Activated CD4-positive, alpha-beta T cell treated with anti-CD3 and anti-CD28 coated beads, Interleukin-2, amount 10 ng/mL, durations not matched to agents 7 days and 5 days (primary cell): ENCODE measurements around the gene CACNA1C. TPM values are rescaled to one million over a fixed set of nuclear protein-coding genes. Genes with fewer than 3 reads are reported as not detected.

Source experiments
- CTCF ChIA-PET: fragments of 350-600 bp; sonication (Branson Sonifier 250); formaldehyde crosslinking; loops from one replicate; lab custom pipeline; 2021; ENCODE audit warnings: antibody characterized with exemption; lab: Charles Lee
- POLR2A ChIA-PET: fragments of 350-600 bp; sonication (Branson Sonifier 250); formaldehyde crosslinking; loops from one replicate; lab custom pipeline; 2021; ENCODE audit warnings: antibody characterized with exemption; lab: Charles Lee
- DNase-seq: peaks from one replicate; pipeline ENCODE4 v3.0.0-alpha.2; 2020
- H3K27ac Mint-ChIP-seq: one replicate; pipeline ENCODE4 v1.8.0; 2021; ENCODE audit warnings: mild to moderate bottlenecking, moderate library complexity, mixed read lengths
- H3K27me3 Mint-ChIP-seq: one replicate; pipeline ENCODE4 v1.8.0; 2021; ENCODE audit warnings: mixed read lengths
- H3K36me3 Mint-ChIP-seq: one replicate; pipeline ENCODE4 v1.8.0; 2021; ENCODE audit warnings: low read depth, mixed read lengths
- H3K4me1 Mint-ChIP-seq: one replicate; pipeline ENCODE4 v1.8.0; 2021; ENCODE audit warnings: mixed read lengths
- H3K4me3 Mint-ChIP-seq: one replicate; pipeline ENCODE4 v1.8.0; 2021; ENCODE audit warnings: mild to moderate bottlenecking, moderate library complexity, mixed read lengths
- H3K9me3 Mint-ChIP-seq: one replicate; pipeline ENCODE4 v1.8.0; 2021; ENCODE audit warnings: mixed read lengths
- total RNA-seq, 2 experiments: library from RNA; stranded (reverse); gene quantifications; one replicate each; pipeline ENCODE4 v1.2.3, GENCODE V29; 2021

CACNA1C gene
- total RNA-seq, 2 experiments from 2014 or later, result 0.12 to 0.15 TPM

DNA sequence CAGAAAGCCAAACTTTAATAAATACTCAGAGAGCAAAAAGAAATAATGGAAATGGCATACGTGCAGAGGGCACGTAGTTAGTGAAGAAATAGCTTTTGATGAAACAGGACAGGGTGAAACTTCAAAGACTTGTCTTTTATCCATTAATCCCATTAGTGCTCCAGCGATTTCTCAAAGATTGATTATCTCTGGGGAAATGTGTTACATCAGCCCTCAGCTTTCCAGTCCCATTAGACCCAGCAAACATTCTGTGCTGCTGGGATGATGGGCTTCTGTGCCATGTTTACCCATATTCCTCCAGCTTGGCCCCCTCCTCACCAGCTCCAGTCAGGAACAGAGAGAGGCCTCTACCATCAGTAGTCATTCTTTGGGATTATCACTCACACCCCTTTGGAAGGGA is 113.1 kb downstream of the CACNA1C start:
- Mint-ChIP-seq H3K4me3 (no peak overlapping the region), H3K36me3 (no peaks in the 10 kb centered on the region), H3K9me3 (peaks cover 19% of the 10 kb centered on the region), H3K27me3 (peaks cover 6% of the 10 kb centered on the region), H3K4me1 (no peaks in the 10 kb centered on the region), H3K27ac (no peak overlapping the region)
- DNase-seq, result no peak
- CTCF ChIA-PET, result interaction anchor here (1.0 kb wide), 1 partner anchor 12 kb away, joined by 3 read pairs; no protein-coding TSS in a partner anchor
- POLR2A ChIA-PET, result no interaction called here

GRCh38 chr12:2166696-2167095 is 113.9 kb downstream of the CACNA1C start:
- Mint-ChIP-seq H3K4me3 (no peak overlapping the region), H3K27me3 (peaks cover 6% of the 10 kb centered on the region), H3K36me3 (no peaks in the 10 kb centered on the region), H3K9me3 (peaks cover 19% of the 10 kb centered on the region), H3K4me1 (no peaks in the 10 kb centered on the region), H3K27ac (no peak overlapping the region)
- DNase-seq, result no peak
- ChIA-PET CTCF (no interaction called here), POLR2A (no interaction called here)

- POLR2A ChIA-PET, result no interaction called here
- CTCF ChIA-PET, result interaction anchor here (0.6 kb wide), 1 partner anchor 968 kb away, joined by 3 read pairs; no protein-coding TSS in a partner anchor
- H3K4me3 Mint-ChIP-seq, result no peak overlapping the region
- DNase-seq, result no peak
- no peaks in the 10 kb centered on the region for H3K4me1 Mint-ChIP-seq
- no peaks in the 10 kb centered on the region for H3K36me3 Mint-ChIP-seq
- peaks cover 19% of the 10 kb centered on the region for H3K9me3 Mint-ChIP-seq
- H3K27me3 Mint-ChIP-seq, result peaks cover 6% of the 10 kb centered on the region
- H3K27ac Mint-ChIP-seq, result no peak overlapping the region
Observed at GRCh38 chr12:2167231-2167630, 114.4 kb downstream of the CACNA1C start.

- H3K27me3 Mint-ChIP-seq, result peaks cover 6% of the 10 kb centered on the region
- ChIA-PET CTCF (interaction anchor here (1.0 kb wide), 1 partner anchor 13 kb away, joined by 3 read pairs; no protein-coding TSS in a partner anchor), POLR2A (no interaction called here)
- DNase-seq, result no peak
- H3K9me3 Mint-ChIP-seq, result peaks cover 19% of the 10 kb centered on the region
- H3K27ac Mint-ChIP-seq, result no peak overlapping the region
- H3K4me1 Mint-ChIP-seq, result no peaks in the 10 kb centered on the region
- H3K4me3 Mint-ChIP-seq, result no peak overlapping the region
- no peaks in the 10 kb centered on the region for H3K36me3 Mint-ChIP-seq
Observed at GRCh38 chr12:2168808-2169207, 116.0 kb downstream of the CACNA1C start.

DNA sequence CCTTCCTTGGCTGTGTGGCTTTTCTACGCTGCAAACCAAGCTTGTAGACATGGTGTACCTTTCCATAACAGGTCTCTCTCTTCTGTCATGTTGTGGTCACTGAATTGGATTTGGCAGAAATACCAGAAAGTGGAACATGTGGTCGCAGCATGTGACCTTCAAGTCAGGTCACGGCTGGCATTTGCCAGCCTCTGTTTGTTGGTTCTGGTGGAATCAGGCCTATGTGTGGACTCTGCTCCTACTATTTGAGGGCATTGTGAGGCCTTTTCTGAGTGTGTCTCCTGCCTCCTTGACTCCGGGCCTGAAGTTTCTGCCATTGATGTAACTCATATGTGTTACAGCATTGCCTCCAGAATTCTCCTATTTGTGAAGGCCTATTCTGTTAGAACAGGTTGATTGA is 116.7 kb downstream of the CACNA1C start:
- no peaks in the 10 kb centered on the region for H3K4me1 Mint-ChIP-seq
- ChIA-PET POLR2A (no interaction called here), CTCF (no interaction called here)
- H3K27ac Mint-ChIP-seq, result no peak overlapping the region
- H3K9me3 Mint-ChIP-seq, result peaks cover 19% of the 10 kb centered on the region
- H3K27me3 Mint-ChIP-seq, result peaks cover 6% of the 10 kb centered on the region
- DNase-seq, result no peak
- no peak overlapping the region for H3K4me3 Mint-ChIP-seq
- H3K36me3 Mint-ChIP-seq, result no peaks in the 10 kb centered on the region

DNA sequence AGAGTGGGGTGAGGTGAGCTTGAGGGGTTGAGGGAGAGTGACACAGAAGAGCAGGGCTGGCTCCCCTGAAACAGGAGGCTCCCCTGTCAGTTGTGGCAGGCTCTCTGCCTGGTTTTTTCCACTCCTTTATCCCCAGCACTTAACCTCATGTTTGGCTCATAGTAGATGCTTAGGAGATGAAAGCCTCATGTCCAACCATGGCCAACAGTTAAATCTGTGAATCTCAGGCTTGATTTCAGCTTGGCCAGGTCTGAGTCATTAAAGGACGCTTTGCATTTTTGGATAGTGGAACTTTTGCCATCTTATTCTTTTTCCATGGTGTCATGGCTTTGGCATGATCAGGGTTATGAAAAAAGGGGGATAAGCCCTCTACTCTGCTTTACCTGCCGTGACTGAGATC is 117.2 kb downstream of the CACNA1C start:
- Mint-ChIP-seq H3K4me3 (no peak overlapping the region), H3K36me3 (no peaks in the 10 kb centered on the region), H3K4me1 (no peaks in the 10 kb centered on the region), H3K27me3 (peaks cover 6% of the 10 kb centered on the region), H3K9me3 (peaks cover 19% of the 10 kb centered on the region), H3K27ac (no peak overlapping the region)
- ChIA-PET POLR2A (no interaction called here), CTCF (no interaction called here)
- no peak for DNase-seq

- no peaks in the 10 kb centered on the region for H3K36me3 Mint-ChIP-seq
- H3K27ac Mint-ChIP-seq, result no peak overlapping the region
- POLR2A ChIA-PET, result no interaction called here
Observed at GRCh38 chr12:2170376-2170775, 117.6 kb downstream of the CACNA1C start.

GRCh38 chr12:2171672-2172426 is 119.1 kb downstream of the CACNA1C start:
- no peak for DNase-seq
- Mint-ChIP-seq H3K4me3 (no peak overlapping the region), H3K27ac (no peak overlapping the region), H3K36me3 (no peaks in the 10 kb centered on the region), H3K9me3 (peaks cover 15% of the 10 kb centered on the region), H3K27me3 (no peaks in the 10 kb centered on the region), H3K4me1 (no peaks in the 10 kb centered on the region)
- ChIA-PET POLR2A (no interaction called here), CTCF (interaction anchor here (0.6 to 1.1 kb wide), 3 partner anchors 9 to 212 kb away, joined by 3 to 9 read pairs (median 4); no protein-coding TSS in a partner anchor)

More at GRCh38 chr12:2170376-2170775, 117.6 kb downstream of the CACNA1C start:
- DNase-seq, result no peak
- CTCF ChIA-PET, result interaction anchor here (0.6 kb wide), 1 partner anchor 541 kb away, joined by 3 read pairs; no protein-coding TSS in a partner anchor
- no peak overlapping the region for H3K4me3 Mint-ChIP-seq
- H3K4me1 Mint-ChIP-seq, result no peaks in the 10 kb centered on the region
- peaks cover 19% of the 10 kb centered on the region for H3K9me3 Mint-ChIP-seq
- peaks cover 5% of the 10 kb centered on the region for H3K27me3 Mint-ChIP-seq

DNA sequence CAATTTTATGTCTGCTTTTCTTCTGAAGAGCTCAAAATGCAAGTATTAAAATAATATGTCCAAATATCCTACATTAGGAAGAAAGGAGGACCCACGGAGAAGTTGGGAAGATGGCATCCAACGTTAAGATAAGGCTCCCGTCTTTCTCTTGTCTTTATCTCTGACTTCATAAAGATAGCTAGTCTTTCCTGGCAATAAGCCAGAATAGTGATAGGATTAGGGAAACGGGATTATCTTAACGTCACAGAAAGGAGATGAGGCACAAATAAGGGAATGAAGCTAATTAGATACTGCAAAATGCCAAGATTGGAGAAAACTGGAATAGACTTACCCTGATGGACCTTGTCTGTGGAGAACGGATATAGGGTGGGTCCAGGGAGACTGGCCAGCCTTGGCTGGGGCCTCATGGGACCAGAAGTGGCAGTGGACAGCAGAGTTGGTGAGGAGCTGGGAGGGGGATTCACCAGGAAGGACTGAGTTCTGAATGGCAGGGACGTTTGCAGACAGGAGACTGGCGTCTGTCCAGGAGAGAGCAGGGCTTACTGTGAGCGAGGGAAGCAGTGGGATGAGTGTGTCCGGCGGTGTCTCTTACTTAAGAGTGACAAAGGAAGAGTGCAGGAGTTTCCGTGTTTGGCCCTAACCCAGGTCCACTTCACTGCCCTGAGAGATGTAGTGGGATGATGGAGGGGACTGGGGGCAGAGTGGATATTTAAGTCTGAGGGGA is 119.9 kb downstream of the CACNA1C start:
- H3K9me3 Mint-ChIP-seq, result peaks cover 7% of the 10 kb centered on the region
- POLR2A ChIA-PET, result no interaction called here
- H3K4me3 Mint-ChIP-seq, result no peak overlapping the region
- no peaks in the 10 kb centered on the region for H3K27me3 Mint-ChIP-seq
- CTCF ChIA-PET, result interaction anchor here (0.6 to 1.1 kb wide), 3 partner anchors 8 to 213 kb away, joined by 3 to 9 read pairs (median 4); no protein-coding TSS in a partner anchor
- no peak for DNase-seq
- no peak overlapping the region for H3K27ac Mint-ChIP-seq
- H3K4me1 Mint-ChIP-seq, result no peaks in the 10 kb centered on the region
- H3K36me3 Mint-ChIP-seq, result no peaks in the 10 kb centered on the region

DNA sequence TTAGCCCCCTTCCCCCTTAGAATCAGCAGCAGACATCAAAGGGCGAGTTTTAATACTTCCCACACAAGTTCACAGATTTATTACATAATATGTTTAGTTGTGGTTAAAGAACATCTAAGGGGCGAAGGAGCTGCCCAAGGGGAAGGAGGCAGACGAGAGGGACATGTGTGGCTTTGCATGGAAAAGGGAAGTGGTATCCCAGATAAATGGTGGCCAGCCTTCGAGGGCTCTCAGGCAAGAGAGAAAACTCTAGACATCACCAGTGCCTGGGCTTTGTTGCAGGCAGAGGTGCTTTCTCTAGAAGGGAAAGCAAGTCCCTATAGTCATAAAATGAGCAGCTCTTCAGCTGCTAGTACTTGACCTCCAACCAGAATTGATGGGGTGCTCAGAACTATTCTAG is 121.2 kb downstream of the CACNA1C start:
- Mint-ChIP-seq H3K36me3 (no peaks in the 10 kb centered on the region), H3K4me1 (no peaks in the 10 kb centered on the region), H3K27ac (no peak overlapping the region), H3K27me3 (no peaks in the 10 kb centered on the region), H3K9me3 (no peaks in the 10 kb centered on the region), H3K4me3 (no peak overlapping the region)
- DNase-seq, result no peak
- ChIA-PET POLR2A (no interaction called here), CTCF (no interaction called here)

- no peaks in the 10 kb centered on the region for H3K36me3 Mint-ChIP-seq
- CTCF ChIA-PET, result no interaction called here
- no peak overlapping the region for H3K27ac Mint-ChIP-seq
- H3K4me1 Mint-ChIP-seq, result no peaks in the 10 kb centered on the region
- H3K9me3 Mint-ChIP-seq, result no peaks in the 10 kb centered on the region
- POLR2A ChIA-PET, result no interaction called here
- DNase-seq, result no peak
- peaks cover 4% of the 10 kb centered on the region for H3K27me3 Mint-ChIP-seq
- H3K4me3 Mint-ChIP-seq, result no peak overlapping the region
Observed at GRCh38 chr12:2177003-2177402, 124.2 kb downstream of the CACNA1C start.

GRCh38 chr12:2177751-2178150 is 125.0 kb downstream of the CACNA1C start:
- no peak overlapping the region for H3K27ac Mint-ChIP-seq
- no peak for DNase-seq
- H3K36me3 Mint-ChIP-seq, result no peaks in the 10 kb centered on the region
- H3K27me3 Mint-ChIP-seq, result peaks cover 4% of the 10 kb centered on the region
- CTCF ChIA-PET, result no interaction called here
- POLR2A ChIA-PET, result no interaction called here
- H3K9me3 Mint-ChIP-seq, result no peaks in the 10 kb centered on the region
- H3K4me3 Mint-ChIP-seq, result no peak overlapping the region
- no peaks in the 10 kb centered on the region for H3K4me1 Mint-ChIP-seq

- Mint-ChIP-seq H3K27ac (no peak overlapping the region), H3K4me1 (no peaks in the 10 kb centered on the region), H3K4me3 (no peak overlapping the region), H3K36me3 (no peaks in the 10 kb centered on the region), H3K9me3 (no peaks in the 10 kb centered on the region), H3K27me3 (peaks cover 4% of the 10 kb centered on the region)
- POLR2A ChIA-PET, result no interaction called here
- DNase-seq, result no peak
- CTCF ChIA-PET, result no interaction called here
Observed at GRCh38 chr12:2179058-2179457, 126.3 kb downstream of the CACNA1C start.
